Endothelial cell of umbilical vein (primary cell): ENCODE data around the gene GAL3ST2. TPM values are rescaled to one million over a fixed set of nuclear protein-coding genes. Genes with fewer than 3 reads are reported as not detected.

Source experiments
- BruUV-seq: library from RNA; stranded (reverse); fragments of 400-500 nt; replicated peaks from 2 replicates; lab custom pipeline; 2021; lab: Mats Ljungman, UMichigan
- CTCF ChIA-PET: fragments of 300-600, 350-600 bp; sonication (Branson Sonifier 250); formaldehyde crosslinking; loops from one replicate; lab custom pipeline; 2021; ENCODE audit warnings: antibody characterized with exemption, inconsistent platforms; lab: Charles Lee
- POLR2A ChIA-PET: fragments of 300-600, 350-600 bp; sonication (Branson Sonifier 250); formaldehyde crosslinking; loops from one replicate; lab custom pipeline; 2021; ENCODE audit warnings: antibody characterized with exemption, inconsistent platforms; lab: Charles Lee
- DNase-seq: peaks from one replicate; pipeline ENCODE4 v3.0.0-alpha.2; 2011; ENCODE audit warnings: low read depth, low spot score
- FAIRE-seq: peaks from 2 replicates; lab custom pipeline; 2011; peaks lifted over from hg19 to GRCh38; lab: Jason Lieb, UNC
- H2AFZ ChIP-seq: 2 replicates; pipeline ENCODE4 v1.6.0; 2012; ENCODE audit warnings: low read depth, low read length, control low read depth, inconsistent platforms
- H3K27ac ChIP-seq: 2 replicates; pipeline ENCODE4 v1.5.1; 2011; ENCODE audit warnings: low read depth, mild to moderate bottlenecking, control low read depth, low read length, moderate library complexity; ENCODE audit not compliant: insufficient read depth
- H3K27me3 ChIP-seq, 2 experiments: 2 replicates each; pipeline versions ENCODE4 v1.6.0 to v1.6.1; 2011; ENCODE audit warnings: low read length in 2 of 2, mixed read lengths in 1 of 2; ENCODE audit not compliant: control insufficient read depth in 2 of 2, insufficient read depth in 2 of 2
- H3K36me3 ChIP-seq, 2 experiments: 2 replicates in 1 of 2; 3 replicates in 1 of 2; pipeline ENCODE4 v1.5.1; 2011; ENCODE audit warnings: low read length in 2 of 2, mild to moderate bottlenecking in 1 of 2, moderate library complexity in 1 of 2; ENCODE audit not compliant: control insufficient read depth in 2 of 2, insufficient read depth in 2 of 2; ENCODE audit errors: extremely low read depth in 1 of 2
- H3K4me1 ChIP-seq: 3 replicates; pipeline ENCODE4 v1.5.1; 2011; ENCODE audit warnings: mild to moderate bottlenecking, low read length; ENCODE audit not compliant: control insufficient read depth, insufficient read depth; ENCODE audit errors: extremely low read depth
- H3K4me2 ChIP-seq: 2 replicates; pipeline ENCODE4 v1.6.1; 2011; ENCODE audit warnings: low read length, control low read depth, mixed read lengths; ENCODE audit not compliant: insufficient read depth
- H3K4me3 ChIP-seq, 3 experiments: fragments of 200-600 bp in 1 of 3; sonication (generic), shearing (Covaris generic) in 1 of 3; replicated peaks in 1 of 3; 2 replicates each; pipeline ENCODE4 v1.5.1; 2011 to 2016; ENCODE audit warnings: control low read depth in 3 of 3, low read length in 3 of 3, mild to moderate bottlenecking in 2 of 3, inconsistent platforms in 1 of 3, low read depth in 1 of 3, moderate library complexity in 1 of 3; ENCODE audit not compliant: insufficient read depth in 1 of 3
- H3K79me2 ChIP-seq: 2 replicates; pipeline ENCODE4 v1.6.0; 2012; ENCODE audit warnings: low read length, inconsistent platforms; ENCODE audit not compliant: control insufficient read depth, insufficient read depth
- H3K9ac ChIP-seq: replicated peaks from 2 replicates; pipeline ENCODE3; 2011; ENCODE audit warnings: low read length, control low read depth; ENCODE audit not compliant: insufficient read depth; ENCODE audit errors: extremely low read depth
- H3K9me1 ChIP-seq: replicated peaks from 3 replicates; pipeline ENCODE4 v1.6.0; 2011; ENCODE audit warnings: mild to moderate bottlenecking, low read length; ENCODE audit not compliant: control insufficient read depth, insufficient read depth; ENCODE audit errors: extremely low read depth
- H3K9me3 ChIP-seq: replicated peaks from 2 replicates; pipeline ENCODE4 v1.5.1; 2012; ENCODE audit warnings: low read length, inconsistent platforms; ENCODE audit not compliant: control insufficient read depth, insufficient read depth
- H4K20me1 ChIP-seq: replicated peaks from 2 replicates; pipeline ENCODE3; 2011; ENCODE audit warnings: mild to moderate bottlenecking, low read length; ENCODE audit not compliant: control insufficient read depth, insufficient read depth; ENCODE audit errors: extremely low read depth
- CTCF ChIP-seq, 2 donors: IDR thresholded peaks; 1 replicate in 1 of 2; 2 replicates in 1 of 2; pipeline ENCODE4 v1.5.1; 2011; ENCODE audit warnings: low read length in 2 of 2, mild to moderate bottlenecking in 2 of 2, moderate library complexity in 2 of 2, control low read depth in 1 of 2, inconsistent platforms in 1 of 2, low read depth in 1 of 2; ENCODE audit not compliant: insufficient read depth in 1 of 2; ENCODE audit errors: extremely low read depth in 1 of 2
- EZH2 ChIP-seq: IDR thresholded peaks from 2 replicates; pipeline ENCODE4 v1.6.1; 2012; ENCODE audit warnings: borderline replicate concordance, low read depth, mild to moderate bottlenecking, moderate library complexity, low read length, inconsistent platforms; ENCODE audit not compliant: severe bottlenecking
- FOS ChIP-seq: IDR thresholded peaks from 2 replicates; pipeline ENCODE4 v1.6.1; 2011; ENCODE audit warnings: mild to moderate bottlenecking, low read length, moderate library complexity, borderline replicate concordance; ENCODE audit not compliant: insufficient read depth
- GATA2 ChIP-seq: IDR thresholded peaks from 2 replicates; pipeline ENCODE4 v1.7.0; 2011; ENCODE audit warnings: low read depth, mild to moderate bottlenecking, moderate library complexity, mixed read lengths, low read length; ENCODE audit not compliant: insufficient read length, insufficient read depth
- JUN ChIP-seq: IDR thresholded peaks from 2 replicates; pipeline ENCODE4 v1.6.1; 2011; ENCODE audit warnings: borderline replicate concordance, low read depth; ENCODE audit not compliant: insufficient read length, insufficient read depth
- MAX ChIP-seq: IDR thresholded peaks from 2 replicates; pipeline ENCODE4 v1.6.1; 2011; ENCODE audit not compliant: insufficient read depth, insufficient read length
- MYC ChIP-seq: IDR thresholded peaks from one replicate; pipeline ENCODE4 v1.6.1; 2011; ENCODE audit warnings: mild to moderate bottlenecking, low read depth, low read length
- POLR2A ChIP-seq: IDR thresholded peaks from 2 replicates; pipeline ENCODE4 v1.6.1; 2012; ENCODE audit warnings: low read depth, mild to moderate bottlenecking, control low read depth, low read length
- POLR2AphosphoS5 ChIP-seq: IDR thresholded peaks from 2 replicates; pipeline ENCODE4 v1.6.1; 2012; ENCODE audit warnings: low read depth, mild to moderate bottlenecking, control low read depth, low read length, moderate library complexity; ENCODE audit not compliant: insufficient read depth
- dilution Hi-C: fragments of 300-500 bp; cut with MboI; formaldehyde crosslinking; loops from one replicate; pipeline ENCODE4 v1.15.0; 2019; ENCODE audit warnings: low sequenced_read_pairs; ENCODE audit not compliant: extremely low pct_ligation_motif_present
- intact Hi-C: fragments of 100-400 bp; cut with micrococcal nuclease; formaldehyde crosslinking; loops from one replicate; pipeline ENCODE4 v1.10.0; 2022
- polyA plus RNA-seq, 4 experiments: library from polyadenylated mRNA; depleted of rRNA in 3 of 4; stranded (reverse) in 3 of 4; unstranded in 1 of 4; fragments of >200 nt; gene quantifications; 2 replicates each; pipeline versions ENCODE4 v1.2.1 to v1.2.3, GENCODE V29; 2011 to 2012; ENCODE audit warnings: missing spikeins in 1 of 4
- total RNA-seq: library from RNA; stranded (reverse); gene quantifications from 2 replicates; pipeline ENCODE4 v1.2.3, GENCODE V29; 2021

The GAL3ST2 gene
- total and polyA plus RNA-seq, 2 donors (not counting 3 experiments of a cell fraction or from before 2014, with no cell fraction given) = not detected

DNA sequence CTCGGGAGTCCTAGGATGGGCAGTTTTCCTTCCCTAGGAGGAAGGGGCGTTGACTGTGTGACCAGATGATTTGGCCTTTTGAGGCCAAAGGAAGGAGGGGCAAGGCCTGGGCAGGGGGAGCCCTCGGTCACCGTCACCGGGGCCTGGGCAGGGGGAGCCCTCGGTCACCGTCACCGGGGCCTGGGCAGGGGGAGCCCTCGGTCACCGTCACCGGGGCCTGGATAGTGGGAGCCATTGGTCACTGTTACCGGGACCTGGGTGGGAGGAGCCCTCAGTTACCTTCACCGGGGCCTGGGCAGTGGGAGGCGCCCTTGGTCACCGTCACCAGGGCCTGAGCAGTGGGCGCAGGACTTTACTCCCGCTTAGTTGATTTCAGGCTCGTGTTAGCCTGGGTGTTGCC, 24.8 kb upstream of the GAL3ST2 start:
- Histone ChIP-seq H3K27ac (no peak overlapping the region), H3K9me1 (no peaks in the 10 kb centered on the region), H3K79me2 (no peaks in the 10 kb centered on the region), H3K36me3 (peaks cover 0 to 13% of the 10 kb centered on the region in 2 experiments), H4K20me1 (no peaks in the 10 kb centered on the region), H3K4me2 (no peak overlapping the region), H3K9me3 (no peaks in the 10 kb centered on the region), H3K4me1 (no peaks in the 10 kb centered on the region), H2AFZ (no peak overlapping the region), H3K4me3 (no peak overlapping the region), H3K27me3 (no peaks in the 10 kb centered on the region), H3K9ac (no peak overlapping the region)
- DNase-seq = no peak
- TF ChIP-seq MYC (no peak), EZH2 (no peak), MAX (no peak), POLR2A (no peak), POLR2AphosphoS5 (no peak), GATA2 (no peak), JUN (no peak), FOS (no peak), CTCF (IDR thresholded peaks at IDR 0.05; ENCODE audit: extremely low read depth in 1 of 2, insufficient read depth in 1 of 2, low read depth in 1 of 2, low read length in 2 of 2) (no peak)
- BruUV-seq = no TSS peak
- dilution Hi-C loops (no loop called here), intact Hi-C loops (no loop called here)
- POLR2A ChIA-PET = no interaction called here
- CTCF ChIA-PET = no interaction called here
- no peak for FAIRE-seq
